Stimulated activated naive CD8-positive, alpha-beta T cell treated with anti-CD3 and anti-CD28 coated beads, Interleukin-15, Interleukin-2, amounts not matched to agents 100 U/mL and 50 U/mL, for 24 hours (primary cell): Measurements from ENCODE around the gene CLCN7.
"Not testable (repeated sequence)": the region's sequence is repeated elsewhere in the genome, so short reads cannot be mapped to it uniquely, and the experiment has no call there.

Source experiments
- ATAC-seq: fragments of 150-1000 bp; cut with Tn5 transposase; one replicate; pipeline ENCODE4 v1.10.0; 2021
- DNase-seq: peaks from one replicate; pipeline ENCODE4 v3.0.0; 2021

Gene CLCN7

GRCh38 chr16:1445518-1446203, 29.2 kb downstream of the CLCN7 start:
- no peak for ATAC-seq
- no peak for DNase-seq

- ATAC-seq (no peak), DNase-seq (no peak)
Observed at GRCh38 chr16:1444730-1445517, 29.9 kb downstream of the CLCN7 start.

GRCh38 chr16:1443980-1444729, 30.7 kb downstream of the CLCN7 start, which contains the start of gene CCDC154:
Gene CCDC154, minus strand, starts transcription at chr16:1444556. Its CDS starts 234 bp downstream, at chr16:1444322.
- ATAC-seq (no peak), DNase-seq (no peak)

- DNase-seq (no peak), ATAC-seq (no peak)
Observed at GRCh38 chr16:1443403-1443973, 31.3 kb downstream of the CLCN7 start.

- ATAC-seq, result no peak
- no peak for DNase-seq
Observed at GRCh38 chr16:1442697-1443096, 32.1 kb downstream of the CLCN7 start.

- no peak for ATAC-seq
- no peak for DNase-seq
Observed at GRCh38 chr16:1441391-1441829, 33.4 kb downstream of the CLCN7 start.

- not testable (repeated sequence) for ATAC-seq, DNase-seq
Observed at GRCh38 chr16:1439699-1440074, 35.1 kb downstream of the CLCN7 start.

- DNase-seq, result no peak
- no peak for ATAC-seq
Observed at GRCh38 chr16:1439058-1439698, 35.6 kb downstream of the CLCN7 start.

- ATAC-seq (peak; percentile 5), DNase-seq (no peak)
Observed at GRCh38 chr16:1438229-1439057, 36.4 kb downstream of the CLCN7 start.

GRCh38 chr16:1437606-1438005, 37.2 kb downstream of the CLCN7 start:
- ATAC-seq, result no peak
- no peak for DNase-seq

- no peak for ATAC-seq
- DNase-seq, result no peak
Observed at GRCh38 chr16:1436731-1437355, 38.0 kb downstream of the CLCN7 start.

- ATAC-seq (no peak), DNase-seq (no peak)
Observed at GRCh38 chr16:1435921-1436697, 38.7 kb downstream of the CLCN7 start.

- DNase-seq, result no peak
Observed at GRCh38 chr16:1434644-1435592, 39.9 kb downstream of the CLCN7 start.

GRCh38 chr16:1433756-1434155, 41.1 kb downstream of the CLCN7 start:
- no peak for ATAC-seq
- no peak for DNase-seq

More at GRCh38 chr16:1434644-1435592, 39.9 kb downstream of the CLCN7 start:
- ATAC-seq, result no peak

GRCh38 chr16:1433263-1433560, 41.6 kb downstream of the CLCN7 start:
- no peak for DNase-seq

GRCh38 chr16:1432388-1433262, 42.2 kb downstream of the CLCN7 start:
- peak; percentile 6 for ATAC-seq

More at GRCh38 chr16:1433263-1433560, 41.6 kb downstream of the CLCN7 start:
- ATAC-seq, result no peak

GRCh38 chr16:1431497-1432270, 43.1 kb downstream of the CLCN7 start:
- DNase-seq (no peak), ATAC-seq (no peak)

More at GRCh38 chr16:1432388-1433262, 42.2 kb downstream of the CLCN7 start:
- peak; percentile 32 for DNase-seq
